Measurements from ENCODE around the gene CACNA2D3.

Gene CACNA2D3

DNA sequence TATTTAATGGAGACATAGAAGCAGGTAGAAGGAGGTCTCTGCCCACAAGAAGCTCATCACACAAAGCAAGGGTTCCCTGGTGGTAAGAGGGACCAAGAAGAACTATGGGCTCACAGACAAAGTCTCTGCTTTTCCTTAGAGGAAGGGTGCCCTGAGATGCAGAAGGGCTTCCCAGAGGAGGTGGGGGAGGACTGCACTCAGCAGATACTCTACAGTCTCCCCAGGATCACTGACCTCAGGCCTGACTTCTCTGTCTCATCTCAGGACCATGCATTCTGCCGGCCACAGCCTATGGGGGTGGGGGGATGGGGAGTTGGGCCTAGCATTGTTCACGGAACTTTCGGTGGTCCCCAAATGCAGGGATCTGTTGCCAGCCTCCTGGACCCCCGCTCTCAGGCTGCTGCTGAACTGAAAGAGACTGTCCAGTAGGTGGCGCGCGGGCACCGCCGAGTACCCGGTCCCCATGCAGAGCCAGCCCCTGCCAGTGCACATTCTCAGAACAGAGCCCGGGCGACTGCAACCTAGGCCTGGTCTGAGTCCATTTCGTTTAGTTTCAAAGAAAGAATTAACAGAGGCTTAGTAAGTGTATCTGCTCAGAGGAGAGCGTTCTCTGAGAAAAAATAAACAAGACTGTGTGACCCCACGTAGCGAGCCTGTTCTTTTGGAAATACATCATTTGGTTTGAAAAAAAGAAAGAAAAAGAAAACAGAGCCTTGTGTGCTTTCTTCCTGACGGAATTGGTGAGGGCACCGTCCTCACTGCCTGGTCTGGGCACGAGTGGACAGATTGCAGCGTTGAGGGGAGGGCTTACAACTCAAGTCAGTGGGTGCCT is 731.4 kb downstream of the CACNA2D3 start:
- DNase-seq, result peak; percentile 71

GRCh38 chr3:54856271-54856670 is 733.9 kb downstream of the CACNA2D3 start:
- no peak for DNase-seq

DNA sequence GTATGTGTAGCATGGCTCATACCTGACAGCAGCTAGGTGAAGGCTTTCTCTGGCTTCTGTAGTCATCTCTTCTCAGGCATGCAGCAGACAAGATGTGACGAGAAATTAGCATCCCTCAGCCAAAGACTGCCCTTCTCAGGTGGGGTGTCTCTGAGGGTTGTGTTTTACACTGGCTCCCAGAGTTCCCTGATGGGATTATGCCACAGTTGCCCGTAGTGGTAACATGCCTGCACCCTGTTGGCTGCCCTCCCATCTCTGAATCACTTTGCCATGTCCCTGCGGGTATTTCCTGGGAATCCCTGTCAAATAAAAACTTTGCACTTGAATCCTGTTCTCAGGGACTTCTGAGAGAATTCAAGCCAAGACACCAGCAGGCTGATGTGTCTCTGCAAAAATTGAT is 735.0 kb downstream of the CACNA2D3 start:
- no peak for DNase-seq

DNA sequence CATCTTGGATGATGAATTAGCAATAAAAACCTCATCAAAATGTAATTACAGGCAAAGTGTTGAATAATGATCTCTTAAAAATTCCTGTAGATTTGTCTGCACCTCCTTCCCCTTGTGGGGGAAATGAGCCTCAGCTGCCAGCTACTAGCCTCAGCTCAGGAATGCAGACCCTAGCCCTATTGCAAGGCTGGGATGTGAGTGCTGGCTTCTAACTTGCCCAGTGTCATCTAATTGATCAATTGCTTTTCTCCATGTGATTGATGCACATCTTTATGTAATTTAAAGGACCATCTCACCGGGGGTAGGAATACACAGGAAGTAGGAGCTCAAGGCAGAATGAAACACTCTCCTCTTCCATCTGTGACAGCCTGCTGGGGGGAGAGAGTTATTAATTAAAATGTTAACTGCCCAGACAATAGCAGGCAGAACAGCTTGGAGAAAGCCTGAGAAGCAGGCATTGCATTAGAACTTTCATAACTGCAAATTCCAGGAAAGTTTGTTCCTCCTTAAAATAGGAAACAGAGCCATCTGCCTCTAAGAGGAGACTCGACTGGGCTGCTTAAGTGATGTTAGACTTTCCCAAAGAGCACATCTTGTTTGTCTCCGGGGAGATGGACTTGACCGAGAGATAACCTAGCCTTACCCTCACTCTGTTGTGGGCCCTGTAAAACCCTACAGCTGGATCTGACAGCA is 735.9 kb downstream of the CACNA2D3 start:
- no peak for DNase-seq

DNA sequence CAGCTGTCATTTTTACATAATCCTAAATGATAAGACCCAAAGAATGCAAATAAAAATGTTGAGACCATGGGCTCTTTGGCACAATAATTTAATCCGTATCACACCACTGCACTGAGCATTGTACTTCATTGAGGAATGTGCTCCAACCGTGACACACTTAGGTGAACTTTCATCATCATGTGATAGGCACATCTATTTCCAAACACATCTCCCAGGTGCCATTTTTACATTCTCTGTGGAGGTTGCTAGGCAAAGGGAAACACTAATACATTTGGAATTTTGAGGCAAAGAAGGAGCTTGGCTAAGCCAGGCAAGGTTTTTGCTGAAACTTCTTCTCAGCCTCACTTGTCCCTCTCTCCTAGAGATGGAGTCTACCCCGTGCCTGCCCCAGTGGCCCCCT is 736.8 kb downstream of the CACNA2D3 start:
- no peak for DNase-seq

DNA sequence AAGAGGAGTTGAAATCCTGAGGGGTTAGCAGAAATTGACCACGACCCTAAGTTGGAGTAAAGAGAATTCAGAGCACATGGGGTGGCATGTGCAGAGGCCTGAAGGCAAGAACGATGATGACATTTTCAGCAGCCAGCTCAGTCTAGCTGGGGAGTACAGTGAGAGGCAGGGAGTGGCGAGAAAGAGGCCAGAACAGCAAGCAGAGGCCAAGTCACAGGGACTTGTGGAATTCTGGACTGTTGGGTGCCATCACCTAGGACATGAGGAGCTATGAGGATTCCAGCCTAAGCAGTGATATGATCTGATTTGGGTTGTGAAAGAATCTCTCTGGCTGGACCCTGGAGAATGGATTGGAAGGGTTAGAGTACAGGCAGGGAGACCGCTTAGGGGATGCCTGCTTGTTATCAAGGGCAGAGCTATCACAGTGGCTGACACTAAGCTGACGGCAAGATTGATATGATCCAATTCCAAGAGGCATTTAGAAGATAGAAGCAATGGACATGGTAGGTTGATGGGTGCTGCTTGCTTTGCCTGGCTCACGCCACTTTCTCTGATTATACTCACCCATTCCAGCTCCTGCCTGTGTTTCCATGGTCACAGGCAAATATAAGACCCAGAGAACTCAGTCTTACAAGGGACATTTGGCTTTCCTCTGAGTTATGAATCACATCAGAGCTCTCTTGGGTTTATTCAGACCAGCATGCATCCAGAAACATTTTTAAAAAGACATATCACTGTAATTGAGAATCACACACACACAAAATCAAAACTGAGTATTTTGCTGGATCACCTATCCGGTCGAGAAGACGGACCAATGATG is 739.1 kb downstream of the CACNA2D3 start:
- no peak for DNase-seq

- no peak for DNase-seq
Measured at GRCh38 chr3:54862526-54862925, 740.2 kb downstream of the CACNA2D3 start.

DNA sequence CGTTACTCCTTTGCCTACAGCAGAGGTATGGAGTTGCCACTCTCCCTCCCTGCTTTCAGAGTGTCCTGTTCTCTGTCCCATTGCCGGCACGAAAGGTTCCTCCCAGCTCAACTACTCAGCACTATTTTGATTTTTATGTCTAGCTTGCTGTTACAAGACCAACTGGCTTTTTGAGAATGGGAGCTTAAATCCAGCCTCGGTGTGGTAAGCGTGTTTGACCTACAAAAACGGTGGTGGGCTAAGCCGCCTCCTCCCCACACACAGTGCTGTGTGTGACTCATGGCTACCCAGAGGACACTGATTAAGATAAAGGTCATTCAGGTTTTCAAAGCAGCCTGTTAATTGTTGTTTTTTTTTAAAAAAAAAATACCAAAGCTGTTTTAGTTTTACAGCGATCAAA is 741.0 kb downstream of the CACNA2D3 start:
- no peak for DNase-seq

GRCh38 chr3:54863786-54864185 is 741.4 kb downstream of the CACNA2D3 start:
- no peak for DNase-seq

DNA sequence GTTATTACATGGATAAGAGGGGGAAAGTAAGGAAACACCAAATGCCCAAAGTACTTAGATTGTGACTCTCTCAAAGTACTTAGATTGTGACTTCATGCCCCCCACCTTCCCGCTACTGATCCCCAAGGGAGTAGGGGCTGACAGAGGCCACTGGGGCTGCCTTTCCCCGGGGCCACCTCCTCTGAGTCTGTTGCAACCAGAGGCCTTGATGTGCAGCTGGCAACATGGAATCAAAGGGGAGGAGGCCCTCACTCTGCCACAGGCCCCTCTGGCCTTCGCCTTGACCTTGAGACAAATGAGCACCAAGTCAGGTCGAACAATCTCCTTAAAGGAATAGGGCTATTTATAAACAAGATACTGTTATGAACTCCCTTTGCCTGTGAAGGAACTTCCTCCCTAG is 743.0 kb downstream of the CACNA2D3 start:
- no peak for DNase-seq

GRCh38 chr3:54866251-54866650 is 743.9 kb downstream of the CACNA2D3 start:
- no peak for DNase-seq

- DNase-seq, result no peak
Measured at GRCh38 chr3:54870423-54870822, 748.1 kb downstream of the CACNA2D3 start.

GRCh38 chr3:54871867-54872266 is 749.5 kb downstream of the CACNA2D3 start:
- no peak for DNase-seq

DNA sequence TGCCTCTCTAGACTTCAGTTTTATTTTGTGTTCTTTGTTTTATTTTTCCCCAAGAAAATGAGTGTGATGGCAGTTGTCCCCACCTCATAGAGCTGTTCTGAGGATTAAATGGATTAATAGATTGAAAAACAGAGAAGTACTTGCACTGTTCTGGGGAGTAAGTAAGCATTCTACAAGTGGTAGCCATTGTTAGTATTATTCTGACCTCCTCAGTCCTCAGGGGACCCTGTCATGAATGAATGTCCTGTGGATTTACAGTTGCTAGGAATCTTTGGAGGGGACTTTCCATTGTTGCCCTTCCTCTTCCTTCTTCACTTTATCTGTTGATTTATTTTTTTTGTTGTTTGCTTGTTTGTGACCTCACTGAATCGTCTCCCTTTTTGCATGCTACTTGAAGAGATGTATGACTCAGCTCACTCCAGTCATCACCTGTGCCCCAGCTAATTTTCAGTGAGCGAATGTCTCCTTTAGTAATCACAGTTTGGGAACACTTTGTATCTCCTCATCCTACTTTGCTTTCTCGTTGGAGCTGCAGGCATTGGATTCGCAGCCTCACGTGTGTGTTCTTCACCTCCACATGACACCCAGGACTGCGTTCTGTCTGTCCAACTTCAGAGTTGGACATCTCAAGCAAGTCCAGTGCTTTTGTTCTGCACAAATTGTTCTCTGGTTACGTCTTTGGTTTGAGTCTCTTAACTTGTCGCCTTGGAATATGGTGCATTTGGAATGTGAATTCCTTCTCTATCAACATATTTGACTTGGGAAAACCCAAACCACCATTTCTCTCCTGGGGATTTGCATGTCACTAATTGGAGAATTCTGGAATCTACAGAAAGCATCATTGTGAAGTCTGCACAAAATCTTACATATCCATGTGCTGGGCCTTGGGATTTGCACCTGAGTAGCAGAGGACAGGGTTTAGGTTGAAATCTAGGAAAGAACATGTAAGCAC is 751.0 kb downstream of the CACNA2D3 start:
- no peak for DNase-seq

- no peak for DNase-seq
Measured at GRCh38 chr3:54874816-54875556, 752.6 kb downstream of the CACNA2D3 start.

- DNase-seq, result no peak
Measured at GRCh38 chr3:54875596-54876268, 753.4 kb downstream of the CACNA2D3 start.

DNA sequence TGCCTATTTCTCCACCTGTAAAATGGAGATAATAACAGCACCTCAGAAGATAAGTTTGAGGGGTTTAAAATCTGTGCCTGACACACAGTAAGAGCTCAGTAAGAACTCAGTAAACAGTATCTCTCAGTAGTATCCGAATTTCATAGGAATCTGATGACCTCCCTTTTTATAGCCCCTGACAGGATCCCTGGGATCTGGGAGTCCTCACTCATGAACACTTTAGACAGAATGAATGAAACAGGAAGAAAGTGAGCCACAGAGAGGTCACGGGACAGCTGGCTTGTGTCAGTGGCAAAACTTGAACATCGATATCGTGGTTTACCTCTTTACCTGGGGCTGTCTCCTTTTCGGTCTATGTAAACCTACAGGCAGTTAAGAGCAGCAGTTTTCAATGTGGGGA is 754.3 kb downstream of the CACNA2D3 start:
- no peak for DNase-seq

DNA sequence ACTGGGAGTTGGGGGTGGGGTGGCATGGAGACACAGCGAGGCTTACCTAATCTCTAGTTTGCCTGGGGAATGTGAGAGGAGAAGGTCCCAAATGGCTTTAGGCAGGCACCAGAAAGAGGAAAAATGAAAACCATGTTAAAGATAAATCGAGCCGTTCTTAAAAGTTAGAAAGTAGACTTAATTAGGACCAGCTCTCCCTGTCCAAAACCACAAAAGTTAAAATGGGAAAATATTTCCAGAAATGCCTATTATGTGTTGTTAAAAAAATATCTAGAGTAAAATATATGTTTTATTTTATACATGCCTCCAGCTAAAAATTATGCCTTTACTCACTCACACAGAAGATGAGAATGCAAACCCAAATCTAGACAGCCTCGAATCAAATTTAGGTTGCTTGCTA is 755.4 kb downstream of the CACNA2D3 start:
- DNase-seq, result no peak

DNA sequence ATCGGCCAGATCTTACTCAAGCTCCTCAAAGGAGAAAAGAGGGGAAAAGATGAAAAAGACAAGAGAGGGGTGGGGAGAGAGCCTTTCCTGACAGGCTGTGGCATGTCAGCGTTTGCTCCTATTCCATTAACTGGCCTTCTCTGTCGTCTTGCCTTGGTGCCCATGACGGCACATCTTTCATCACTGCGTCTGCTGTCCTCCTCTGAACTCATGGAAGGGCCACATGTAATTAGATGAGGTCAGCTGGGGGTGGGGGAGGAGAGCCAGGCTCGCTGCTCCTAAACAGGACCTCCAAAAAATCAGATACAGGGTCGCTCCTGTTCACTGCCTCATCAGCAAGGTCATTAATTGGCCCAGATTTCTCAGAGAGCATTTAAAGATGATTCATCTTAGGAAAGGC is 755.8 kb downstream of the CACNA2D3 start:
- DNase-seq, result no peak

- no peak for DNase-seq
Measured at GRCh38 chr3:54882129-54882833, 759.9 kb downstream of the CACNA2D3 start.

All from right kidney (tissue), 1 donor.